ENCODE data around the gene AFAP1L2. TPM values are rescaled to one million over a fixed set of nuclear protein-coding genes. Genes with fewer than 3 reads are reported as not detected.

AFAP1L2 gene
- total RNA-seq, 1 experiment from 2014 or later: 1.7 TPM

- no peak for DNase-seq (ENCODE audit: low read depth)
Measured at GRCh38 chr10:114311023-114311422, 93.3 kb downstream of the AFAP1L2 start.

- DNase-seq (ENCODE audit: low read depth): peak; percentile 55
Measured at GRCh38 chr10:114310346-114310745, 94.0 kb downstream of the AFAP1L2 start.

- no peak for DNase-seq (ENCODE audit: low read depth)
Measured at GRCh38 chr10:114309364-114309651, 95.0 kb downstream of the AFAP1L2 start.

GRCh38 chr10:114308531-114309363, 95.6 kb downstream of the AFAP1L2 start:
- DNase-seq (ENCODE audit: low read depth): peak; percentile 73

GRCh38 chr10:114307731-114308130, 96.6 kb downstream of the AFAP1L2 start:
- DNase-seq (ENCODE audit: low read depth): no peak

- peak; percentile 99 for DNase-seq (ENCODE audit: low read depth)
Measured at GRCh38 chr10:114306116-114306973, 98.0 kb downstream of the AFAP1L2 start.

- no peak for DNase-seq (ENCODE audit: low read depth)
Measured at GRCh38 chr10:114305521-114305925, 98.8 kb downstream of the AFAP1L2 start.

- DNase-seq (ENCODE audit: low read depth): no peak
Measured at GRCh38 chr10:114304571-114305421, 99.5 kb downstream of the AFAP1L2 start.

GRCh38 chr10:114304017-114304570, 100.2 kb downstream of the AFAP1L2 start:
- peak; percentile 85 for DNase-seq (ENCODE audit: low read depth)

- no peak for DNase-seq (ENCODE audit: low read depth)
Measured at GRCh38 chr10:114303556-114303955, 100.7 kb downstream of the AFAP1L2 start.

- peak; percentile 24 for DNase-seq (ENCODE audit: low read depth)
Measured at GRCh38 chr10:114301951-114302710, 102.2 kb downstream of the AFAP1L2 start.

GRCh38 chr10:114301177-114301576, 103.1 kb downstream of the AFAP1L2 start:
- DNase-seq (ENCODE audit: low read depth): peak; percentile 25

- DNase-seq (ENCODE audit: low read depth): no peak
Measured at GRCh38 chr10:114300036-114300645, 104.2 kb downstream of the AFAP1L2 start.

- DNase-seq (ENCODE audit: low read depth): no peak
Measured at GRCh38 chr10:114297136-114297705, 107.1 kb downstream of the AFAP1L2 start.

GRCh38 chr10:114295393-114295792, 108.9 kb downstream of the AFAP1L2 start:
- no peak for DNase-seq (ENCODE audit: low read depth)

GRCh38 chr10:114294549-114294948, 109.8 kb downstream of the AFAP1L2 start:
- DNase-seq (ENCODE audit: low read depth): no peak

- no peak for DNase-seq (ENCODE audit: low read depth)
Measured at GRCh38 chr10:114293075-114293474, 111.2 kb downstream of the AFAP1L2 start.

GRCh38 chr10:114291516-114291915, 112.8 kb downstream of the AFAP1L2 start:
- DNase-seq (ENCODE audit: low read depth): no peak

- DNase-seq (ENCODE audit: low read depth): no peak
Measured at GRCh38 chr10:114291076-114291475, 113.2 kb downstream of the AFAP1L2 start.

GRCh38 chr10:114290038-114290437, 114.3 kb downstream of the AFAP1L2 start:
- DNase-seq (ENCODE audit: low read depth): no peak

Measured in M059J (cell line).